HG02885 (cell line): ENCODE results near the gene CSTF1.

Source experiments
- ATAC-seq: cut with Tn5 transposase; IDR thresholded peaks from one replicate; pipeline ENCODE4 v1.9.1; 2021; ENCODE audit warnings: mild to moderate bottlenecking; ENCODE audit not compliant: unreplicated experiment, poor library complexity

The CSTF1 gene

GRCh38 chr20:56445540-56445939, 53.1 kb downstream of the CSTF1 start:
- ATAC-seq: no peak

DNA sequence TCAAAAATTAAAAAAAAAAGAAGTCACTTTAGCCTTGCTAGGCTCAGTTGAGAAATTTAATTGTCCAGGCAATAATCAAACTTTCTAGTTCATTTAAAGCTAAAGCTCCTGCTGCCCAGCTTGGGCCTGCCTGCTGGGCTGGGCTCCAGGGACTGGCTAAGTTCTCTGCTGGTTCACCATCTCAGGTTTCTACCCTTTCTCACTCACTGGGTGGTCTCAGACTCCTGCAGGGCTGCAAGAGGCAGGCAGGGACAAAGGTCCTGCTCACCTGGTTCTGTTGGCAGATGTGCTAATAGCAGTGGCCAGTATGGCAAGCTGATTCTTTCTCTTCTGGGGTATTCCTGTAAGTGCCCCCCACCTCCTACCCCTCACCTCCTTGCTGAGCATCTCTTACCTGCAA, 54.8 kb downstream of the CSTF1 start:
- no peak for ATAC-seq

- ATAC-seq: no peak
These were observed 57.0 kb downstream of the CSTF1 start for GRCh38 chr20:56449459-56449858.

DNA sequence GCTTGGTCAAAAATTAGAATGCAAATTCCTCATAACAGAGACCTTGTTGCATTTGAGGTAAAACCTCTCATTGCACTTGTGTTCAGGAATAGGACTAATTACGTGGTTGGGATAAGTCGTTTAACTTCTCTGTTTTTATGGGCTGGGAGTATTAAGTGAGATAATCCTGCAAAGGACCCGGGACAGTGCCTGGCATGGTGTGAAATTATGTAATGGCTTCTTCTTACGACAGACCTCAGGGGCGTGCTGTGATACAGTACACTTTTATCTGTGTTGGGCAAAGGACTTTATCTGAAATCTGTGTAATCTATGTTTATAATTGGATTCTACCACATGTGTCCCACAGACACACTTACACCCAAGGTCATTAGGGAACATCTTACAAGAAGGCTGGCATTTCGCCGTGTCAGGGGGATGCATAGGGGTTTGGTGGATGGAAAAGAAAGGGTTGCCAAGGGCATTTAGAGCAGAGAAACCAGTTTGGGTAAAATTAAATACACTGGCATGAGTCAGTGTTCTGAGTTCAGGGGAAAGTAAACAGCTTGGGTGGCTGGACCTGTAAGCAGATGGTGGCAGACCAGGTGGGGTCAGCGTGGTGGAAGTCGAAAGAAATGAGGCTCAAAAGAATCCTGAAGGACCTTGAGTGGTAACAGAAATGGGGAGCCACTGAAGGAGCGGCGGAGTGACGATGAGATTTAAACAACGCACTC, 58.8 kb downstream of the CSTF1 start:
- no peak for ATAC-seq

DNA sequence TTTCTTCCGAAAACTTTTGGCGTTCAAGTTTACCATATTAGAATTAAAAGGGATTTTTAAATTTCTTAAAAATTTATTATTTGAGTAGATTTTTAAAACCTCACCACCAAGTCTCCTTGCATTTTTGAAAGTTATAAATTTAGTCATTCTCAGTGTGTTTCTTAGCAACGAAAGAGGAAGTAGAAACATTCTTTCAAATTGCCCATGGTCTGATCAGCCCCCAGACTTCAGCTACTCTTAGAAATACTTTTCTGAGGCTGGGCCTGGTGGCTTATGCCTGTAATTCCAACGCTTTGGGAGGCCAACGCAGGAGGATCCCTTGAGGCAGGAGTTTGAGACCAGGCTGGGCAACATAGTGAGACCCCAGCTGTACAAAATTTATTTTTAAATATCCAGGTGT, 60.9 kb downstream of the CSTF1 start:
- ATAC-seq: peak; percentile 82

DNA sequence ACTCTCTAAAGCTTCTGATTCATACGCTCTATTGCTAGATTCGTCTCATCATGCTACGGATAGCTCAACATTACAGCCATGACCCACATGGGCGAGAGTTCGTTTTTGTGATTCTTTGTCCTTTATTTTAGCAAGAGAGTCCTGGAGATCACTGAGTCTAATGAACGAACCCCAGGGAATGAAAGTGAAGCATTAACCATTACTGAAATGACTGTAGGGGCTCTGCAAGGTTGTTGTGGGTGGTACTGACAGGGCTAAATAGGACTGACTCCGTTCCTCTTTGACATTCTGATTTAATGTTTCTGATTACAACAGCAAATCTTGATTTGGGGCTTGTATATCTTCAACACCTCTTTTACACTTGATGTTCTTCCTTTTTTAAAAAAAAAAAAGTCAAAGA, 62.3 kb downstream of the CSTF1 start:
- peak; percentile 81 for ATAC-seq
